ENCODE data around the gene P2RY8.
A peak's percentile ranks its signal among the peaks of the same experiment; 100 is the strongest.

- TF ChIP-seq EZH2phosphoT487 (IDR thresholded peaks at IDR 0.05), result no peak
- peak; percentile 94 for TF ChIP-seq CTCF (IDR thresholded peaks at IDR 0.05)
Measured at GRCh38 chrX:1453951-1454785, 82.8 kb downstream of the P2RY8 start.

Measured in neural progenitor cell (in vitro differentiated cells).